Endothelial cell of umbilical vein (primary cell): Measurements from ENCODE around the gene VIPR2. TPM values are rescaled to one million over a fixed set of nuclear protein-coding genes. Genes with fewer than 3 reads are reported as not detected.

Experiments
- BruUV-seq: library from RNA; stranded (reverse); fragments of 400-500 nt; replicated peaks from 2 replicates; lab custom pipeline; 2021; lab: Mats Ljungman, UMichigan
- CTCF ChIA-PET: fragments of 300-600, 350-600 bp; sonication (Branson Sonifier 250); formaldehyde crosslinking; loops from one replicate; lab custom pipeline; 2021; ENCODE audit warnings: antibody characterized with exemption, inconsistent platforms; lab: Charles Lee
- POLR2A ChIA-PET: fragments of 300-600, 350-600 bp; sonication (Branson Sonifier 250); formaldehyde crosslinking; loops from one replicate; lab custom pipeline; 2021; ENCODE audit warnings: antibody characterized with exemption, inconsistent platforms; lab: Charles Lee
- DNase-seq: peaks from one replicate; pipeline ENCODE4 v3.0.0-alpha.2; 2011; ENCODE audit warnings: low read depth, low spot score
- FAIRE-seq: peaks from 2 replicates; lab custom pipeline; 2011; peaks lifted over from hg19 to GRCh38; lab: Jason Lieb, UNC
- H2AFZ ChIP-seq: 2 replicates; pipeline ENCODE4 v1.6.0; 2012; ENCODE audit warnings: low read depth, low read length, control low read depth, inconsistent platforms
- H3K27ac ChIP-seq: 2 replicates; pipeline ENCODE4 v1.5.1; 2011; ENCODE audit warnings: low read depth, mild to moderate bottlenecking, control low read depth, low read length, moderate library complexity; ENCODE audit not compliant: insufficient read depth
- H3K27me3 ChIP-seq, 2 experiments: 2 replicates each; pipeline versions ENCODE4 v1.6.0 to v1.6.1; 2011; ENCODE audit warnings: low read length in 2 of 2, mixed read lengths in 1 of 2; ENCODE audit not compliant: control insufficient read depth in 2 of 2, insufficient read depth in 2 of 2
- H3K36me3 ChIP-seq, 2 experiments: 2 replicates in 1 of 2; 3 replicates in 1 of 2; pipeline ENCODE4 v1.5.1; 2011; ENCODE audit warnings: low read length in 2 of 2, mild to moderate bottlenecking in 1 of 2, moderate library complexity in 1 of 2; ENCODE audit not compliant: control insufficient read depth in 2 of 2, insufficient read depth in 2 of 2; ENCODE audit errors: extremely low read depth in 1 of 2
- H3K4me1 ChIP-seq: 3 replicates; pipeline ENCODE4 v1.5.1; 2011; ENCODE audit warnings: mild to moderate bottlenecking, low read length; ENCODE audit not compliant: control insufficient read depth, insufficient read depth; ENCODE audit errors: extremely low read depth
- H3K4me2 ChIP-seq: 2 replicates; pipeline ENCODE4 v1.6.1; 2011; ENCODE audit warnings: low read length, control low read depth, mixed read lengths; ENCODE audit not compliant: insufficient read depth
- H3K4me3 ChIP-seq, 3 experiments: fragments of 200-600 bp in 1 of 3; sonication (generic), shearing (Covaris generic) in 1 of 3; replicated peaks in 1 of 3; 2 replicates each; pipeline ENCODE4 v1.5.1; 2011 to 2016; ENCODE audit warnings: control low read depth in 3 of 3, low read length in 3 of 3, mild to moderate bottlenecking in 2 of 3, inconsistent platforms in 1 of 3, low read depth in 1 of 3, moderate library complexity in 1 of 3; ENCODE audit not compliant: insufficient read depth in 1 of 3
- H3K79me2 ChIP-seq: 2 replicates; pipeline ENCODE4 v1.6.0; 2012; ENCODE audit warnings: low read length, inconsistent platforms; ENCODE audit not compliant: control insufficient read depth, insufficient read depth
- H3K9ac ChIP-seq: replicated peaks from 2 replicates; pipeline ENCODE3; 2011; ENCODE audit warnings: low read length, control low read depth; ENCODE audit not compliant: insufficient read depth; ENCODE audit errors: extremely low read depth
- H3K9me1 ChIP-seq: replicated peaks from 3 replicates; pipeline ENCODE4 v1.6.0; 2011; ENCODE audit warnings: mild to moderate bottlenecking, low read length; ENCODE audit not compliant: control insufficient read depth, insufficient read depth; ENCODE audit errors: extremely low read depth
- H3K9me3 ChIP-seq: replicated peaks from 2 replicates; pipeline ENCODE4 v1.5.1; 2012; ENCODE audit warnings: low read length, inconsistent platforms; ENCODE audit not compliant: control insufficient read depth, insufficient read depth
- H4K20me1 ChIP-seq: replicated peaks from 2 replicates; pipeline ENCODE3; 2011; ENCODE audit warnings: mild to moderate bottlenecking, low read length; ENCODE audit not compliant: control insufficient read depth, insufficient read depth; ENCODE audit errors: extremely low read depth
- FOS ChIP-seq: IDR thresholded peaks from 2 replicates; pipeline ENCODE4 v1.6.1; 2011; ENCODE audit warnings: mild to moderate bottlenecking, low read length, moderate library complexity, borderline replicate concordance; ENCODE audit not compliant: insufficient read depth
- GATA2 ChIP-seq: IDR thresholded peaks from 2 replicates; pipeline ENCODE4 v1.7.0; 2011; ENCODE audit warnings: low read depth, mild to moderate bottlenecking, moderate library complexity, mixed read lengths, low read length; ENCODE audit not compliant: insufficient read length, insufficient read depth
- JUN ChIP-seq: IDR thresholded peaks from 2 replicates; pipeline ENCODE4 v1.6.1; 2011; ENCODE audit warnings: borderline replicate concordance, low read depth; ENCODE audit not compliant: insufficient read length, insufficient read depth
- MYC ChIP-seq: IDR thresholded peaks from one replicate; pipeline ENCODE4 v1.6.1; 2011; ENCODE audit warnings: mild to moderate bottlenecking, low read depth, low read length
- POLR2A ChIP-seq: IDR thresholded peaks from 2 replicates; pipeline ENCODE4 v1.6.1; 2012; ENCODE audit warnings: low read depth, mild to moderate bottlenecking, control low read depth, low read length
- POLR2AphosphoS5 ChIP-seq: IDR thresholded peaks from 2 replicates; pipeline ENCODE4 v1.6.1; 2012; ENCODE audit warnings: low read depth, mild to moderate bottlenecking, control low read depth, low read length, moderate library complexity; ENCODE audit not compliant: insufficient read depth
- dilution Hi-C: fragments of 300-500 bp; cut with MboI; formaldehyde crosslinking; loops from one replicate; pipeline ENCODE4 v1.15.0; 2019; ENCODE audit warnings: low sequenced_read_pairs; ENCODE audit not compliant: extremely low pct_ligation_motif_present
- intact Hi-C: fragments of 100-400 bp; cut with micrococcal nuclease; formaldehyde crosslinking; loops from one replicate; pipeline ENCODE4 v1.10.0; 2022
- polyA plus RNA-seq, 4 experiments: library from polyadenylated mRNA; depleted of rRNA in 3 of 4; stranded (reverse) in 3 of 4; unstranded in 1 of 4; fragments of >200 nt; gene quantifications; 2 replicates each; pipeline versions ENCODE4 v1.2.1 to v1.2.3, GENCODE V29; 2011 to 2012; ENCODE audit warnings: missing spikeins in 1 of 4
- total RNA-seq: library from RNA; stranded (reverse); gene quantifications from 2 replicates; pipeline ENCODE4 v1.2.3, GENCODE V29; 2021
- TF ChIP-seq, protein P1 (sequence below), 2 donors: IDR thresholded peaks; 1 replicate in 1 of 2; 2 replicates in 1 of 2; pipeline ENCODE4 v1.5.1; 2011; ENCODE audit warnings: low read length in 2 of 2, mild to moderate bottlenecking in 2 of 2, moderate library complexity in 2 of 2, control low read depth in 1 of 2, inconsistent platforms in 1 of 2, low read depth in 1 of 2; ENCODE audit not compliant: insufficient read depth in 1 of 2; ENCODE audit errors: extremely low read depth in 1 of 2
- TF ChIP-seq, protein P2 (sequence below): IDR thresholded peaks from 2 replicates; pipeline ENCODE4 v1.6.1; 2011; ENCODE audit not compliant: insufficient read depth, insufficient read length

VIPR2 gene
- total and polyA plus RNA-seq, 2 donors (not counting 3 experiments of a cell fraction or from before 2014, with no cell fraction given): not detected

DNA sequence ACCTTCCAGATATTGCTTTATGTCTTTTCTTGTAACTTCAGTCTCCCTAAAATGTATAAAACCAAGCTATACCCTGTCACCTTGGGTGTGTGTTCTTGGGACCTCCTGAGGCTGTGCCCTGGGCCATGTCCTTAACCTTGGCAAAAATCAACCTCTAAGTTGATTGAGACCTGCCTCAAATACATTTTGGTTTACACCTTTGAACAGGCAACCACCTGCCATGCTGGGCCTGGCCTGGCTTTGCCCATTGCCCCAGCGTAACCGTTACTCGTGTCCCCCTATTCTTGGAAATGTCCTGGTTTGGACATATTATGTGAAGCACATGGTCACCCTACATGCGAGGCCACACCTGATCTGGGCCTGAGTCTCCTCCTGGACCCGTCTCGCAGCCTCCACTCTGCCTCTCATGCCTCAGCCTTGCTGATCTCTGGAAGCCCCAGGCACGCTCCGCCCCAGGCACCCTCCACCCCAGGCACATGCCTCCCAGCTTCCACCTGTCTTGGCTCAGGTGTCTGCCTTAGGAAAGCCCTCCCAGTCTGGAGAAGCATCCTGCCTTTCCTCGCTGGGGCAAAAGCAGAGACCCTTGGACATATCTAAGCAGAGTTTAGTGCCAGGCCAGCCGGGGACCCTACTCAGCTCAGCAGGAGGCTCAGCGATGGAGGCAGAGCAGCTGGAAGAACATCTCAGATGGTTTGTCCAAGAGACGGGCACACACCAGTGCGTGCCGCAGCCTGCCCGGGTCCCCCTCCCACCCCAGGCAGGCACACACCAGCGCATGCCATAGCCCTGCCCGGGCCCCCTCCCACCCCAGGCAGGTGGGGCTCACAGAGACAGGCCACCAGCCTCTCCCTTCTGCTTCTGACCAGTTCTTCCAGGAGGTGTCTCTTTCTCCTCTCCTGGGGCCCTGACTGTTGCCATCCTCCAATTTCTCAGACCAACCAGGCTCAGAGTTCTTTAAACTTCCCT lies 4.0 kb upstream of the VIPR2 start:
- ChIA-PET POLR2A (no interaction called here), CTCF (no interaction called here)
- H3K4me2 ChIP-seq: no peak overlapping the region
- BruUV-seq: no TSS peak
- TF ChIP-seq MYC: no peak
- H3K27ac ChIP-seq: no peak overlapping the region
- no peak overlapping the region for H3K4me3 ChIP-seq
- no peaks in the 10 kb centered on the region for H3K9me3 ChIP-seq
- peaks cover 2% of the 10 kb centered on the region for H3K4me1 ChIP-seq
- no peaks in the 10 kb centered on the region for H3K79me2 ChIP-seq
- H3K9me1 ChIP-seq: no peaks in the 10 kb centered on the region
- no peaks in the 10 kb centered on the region for H3K36me3 ChIP-seq
- no peak overlapping the region for H3K9ac ChIP-seq
- no peak overlapping the region for H2AFZ ChIP-seq
- dilution Hi-C loops: no loop called here
- intact Hi-C loops: no loop called here
- DNase-seq (no peak), FAIRE-seq (no peak)
- H3K27me3 ChIP-seq: peaks cover 6 to 19% of the 10 kb centered on the region in 2 experiments
- no peaks in the 10 kb centered on the region for H4K20me1 ChIP-seq

DNA sequence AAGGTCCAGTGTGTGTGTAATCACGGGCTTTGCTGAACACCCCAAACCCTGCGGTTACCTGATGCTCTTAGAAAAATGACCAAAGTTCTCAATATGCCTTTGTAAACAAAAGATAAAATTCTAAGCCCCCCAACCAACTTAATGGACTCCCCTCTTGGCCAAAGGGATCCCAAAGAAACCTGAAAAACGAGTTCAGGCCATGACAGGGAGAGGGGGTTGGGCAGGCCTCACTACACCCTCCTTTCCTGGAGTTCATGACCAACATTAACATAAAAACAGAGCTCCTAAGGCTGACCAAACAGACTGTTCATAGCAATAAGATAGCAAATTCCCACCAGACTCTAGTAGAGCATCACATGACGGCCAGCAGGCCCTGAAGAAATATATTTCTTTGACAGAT lies 3.0 kb upstream of the VIPR2 start:
- intact Hi-C loops (no loop called here), dilution Hi-C loops (no loop called here)
- H3K9ac ChIP-seq: no peak overlapping the region
- no peaks in the 10 kb centered on the region for H3K9me1 ChIP-seq
- TF ChIP-seq, protein P1, sequence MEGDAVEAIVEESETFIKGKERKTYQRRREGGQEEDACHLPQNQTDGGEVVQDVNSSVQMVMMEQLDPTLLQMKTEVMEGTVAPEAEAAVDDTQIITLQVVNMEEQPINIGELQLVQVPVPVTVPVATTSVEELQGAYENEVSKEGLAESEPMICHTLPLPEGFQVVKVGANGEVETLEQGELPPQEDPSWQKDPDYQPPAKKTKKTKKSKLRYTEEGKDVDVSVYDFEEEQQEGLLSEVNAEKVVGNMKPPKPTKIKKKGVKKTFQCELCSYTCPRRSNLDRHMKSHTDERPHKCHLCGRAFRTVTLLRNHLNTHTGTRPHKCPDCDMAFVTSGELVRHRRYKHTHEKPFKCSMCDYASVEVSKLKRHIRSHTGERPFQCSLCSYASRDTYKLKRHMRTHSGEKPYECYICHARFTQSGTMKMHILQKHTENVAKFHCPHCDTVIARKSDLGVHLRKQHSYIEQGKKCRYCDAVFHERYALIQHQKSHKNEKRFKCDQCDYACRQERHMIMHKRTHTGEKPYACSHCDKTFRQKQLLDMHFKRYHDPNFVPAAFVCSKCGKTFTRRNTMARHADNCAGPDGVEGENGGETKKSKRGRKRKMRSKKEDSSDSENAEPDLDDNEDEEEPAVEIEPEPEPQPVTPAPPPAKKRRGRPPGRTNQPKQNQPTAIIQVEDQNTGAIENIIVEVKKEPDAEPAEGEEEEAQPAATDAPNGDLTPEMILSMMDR (IDR thresholded peaks at IDR 0.05; ENCODE audit: extremely low read depth in 1 of 2, insufficient read depth in 1 of 2, low read depth in 1 of 2, low read length in 2 of 2): no peak
- no peak for TF ChIP-seq MYC
- no peak for TF ChIP-seq GATA2
- no peak for TF ChIP-seq JUN
- no peak for TF ChIP-seq FOS
- TF ChIP-seq POLR2AphosphoS5: no peak
- no peak for TF ChIP-seq POLR2A
- TF ChIP-seq, protein P2, sequence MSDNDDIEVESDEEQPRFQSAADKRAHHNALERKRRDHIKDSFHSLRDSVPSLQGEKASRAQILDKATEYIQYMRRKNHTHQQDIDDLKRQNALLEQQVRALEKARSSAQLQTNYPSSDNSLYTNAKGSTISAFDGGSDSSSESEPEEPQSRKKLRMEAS: no peak
- DNase-seq: no peak
- peaks cover 10 to 29% of the 10 kb centered on the region in 2 experiments for H3K27me3 ChIP-seq
- peaks cover 2% of the 10 kb centered on the region for H3K4me1 ChIP-seq
- no peaks in the 10 kb centered on the region for H3K79me2 ChIP-seq
- no peak overlapping the region for H3K4me2 ChIP-seq
- no peak for FAIRE-seq
- H3K4me3 ChIP-seq: no peak overlapping the region
- H4K20me1 ChIP-seq: no peaks in the 10 kb centered on the region
- BruUV-seq: no TSS peak
- H3K9me3 ChIP-seq: no peaks in the 10 kb centered on the region
- ChIA-PET CTCF (no interaction called here), POLR2A (no interaction called here)
- H3K36me3 ChIP-seq: no peaks in the 10 kb centered on the region
- no peak overlapping the region for H3K27ac ChIP-seq
- no peak overlapping the region for H2AFZ ChIP-seq
